ENCODE data around the gene TRHDE.

Gene TRHDE

DNA sequence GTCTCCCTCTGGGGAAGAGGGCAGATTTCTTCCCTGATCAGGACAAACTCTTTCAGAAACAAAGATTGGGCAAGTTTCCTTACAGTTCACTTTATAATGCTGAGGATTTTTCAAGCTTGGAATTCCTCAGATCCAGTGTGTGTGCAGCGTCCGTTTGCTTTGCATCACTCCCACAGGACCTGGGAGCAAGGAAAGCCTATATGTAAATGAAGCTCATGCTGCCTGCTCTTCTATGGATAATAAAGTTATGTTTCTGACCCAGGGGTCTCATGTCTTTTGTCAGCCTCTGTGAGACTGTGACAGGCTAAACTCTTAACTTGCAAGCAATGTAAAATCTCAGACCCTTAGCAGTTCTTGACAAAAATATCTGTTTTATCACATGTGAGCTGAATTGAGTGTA lies 41.6 kb downstream of the TRHDE start:
- in situ Hi-C loops (cut with HindIII; ENCODE audit: low sequenced_read_pairs), result no loop called here

- in situ Hi-C loops (cut with HindIII; ENCODE audit: low sequenced_read_pairs), result no loop called here
These were observed 43.7 kb downstream of the TRHDE start for GRCh38 chr12:72315858-72316257.

DNA sequence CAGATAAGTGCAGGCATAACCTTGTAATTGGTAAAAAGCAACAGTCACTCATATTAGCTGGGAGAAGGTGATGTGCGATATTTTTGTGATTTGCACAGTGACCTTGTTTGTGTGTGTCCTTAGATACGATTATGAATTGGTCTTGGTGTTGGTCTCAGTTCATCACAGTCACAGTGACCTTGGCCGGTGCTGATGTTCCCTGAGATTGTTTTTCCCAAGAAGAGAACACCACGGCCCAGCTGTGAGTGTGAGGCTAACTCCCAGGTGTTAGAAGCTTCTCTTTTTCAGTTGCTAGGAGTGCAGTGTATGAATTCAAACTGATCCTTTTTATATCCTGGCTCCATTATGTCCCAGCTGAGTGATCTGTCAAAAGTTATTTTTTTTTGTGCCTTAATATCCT lies 46.2 kb downstream of the TRHDE start:
- in situ Hi-C loops (cut with HindIII; ENCODE audit: low sequenced_read_pairs), result no loop called here

DNA sequence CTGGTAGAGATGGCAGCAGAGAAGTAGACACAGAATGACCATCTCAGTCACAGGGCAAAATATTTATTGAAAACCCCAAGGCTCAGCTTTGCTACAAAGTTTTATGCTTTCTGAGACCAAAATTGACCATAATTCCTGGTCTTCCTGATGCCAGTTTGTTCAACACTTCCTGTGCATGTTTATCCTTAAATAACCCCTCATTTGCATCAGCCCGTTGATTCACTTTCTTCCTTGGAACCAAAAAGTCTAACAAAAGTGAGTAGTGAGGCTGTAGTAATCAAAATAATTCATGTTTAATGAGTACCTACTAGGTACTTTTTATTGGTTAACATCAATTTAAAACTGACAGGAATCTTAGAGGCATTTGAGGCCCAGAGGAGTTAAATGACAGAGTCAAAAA lies 51.7 kb downstream of the TRHDE start:
- in situ Hi-C loops (cut with HindIII; ENCODE audit: low sequenced_read_pairs), result no loop called here

DNA sequence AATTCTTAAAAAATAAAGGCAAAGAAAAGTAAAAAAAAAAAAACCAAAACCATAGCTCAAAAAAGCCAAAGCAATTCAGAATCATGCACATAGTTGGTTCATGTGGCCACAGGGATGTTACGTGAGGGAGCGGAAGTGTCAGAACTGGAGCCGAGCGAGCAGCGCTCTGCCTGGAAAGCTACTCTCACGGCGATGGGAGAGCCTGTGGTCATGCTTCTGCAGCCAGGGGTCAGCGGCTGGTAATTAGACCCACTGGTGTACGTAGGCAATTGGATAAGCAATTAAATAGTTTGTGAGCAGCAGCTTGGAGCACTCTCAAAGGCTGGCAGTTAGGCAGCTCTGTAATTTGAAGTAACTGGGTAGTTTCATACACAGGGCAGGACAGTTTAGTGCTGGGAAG lies 58.1 kb downstream of the TRHDE start:
- in situ Hi-C loops (cut with HindIII; ENCODE audit: low sequenced_read_pairs), result no loop called here

- in situ Hi-C loops (cut with HindIII; ENCODE audit: low sequenced_read_pairs), result no loop called here
These were observed 58.6 kb downstream of the TRHDE start for GRCh38 chr12:72330784-72331183.

GRCh38 chr12:72337382-72337781 lies 65.2 kb downstream of the TRHDE start:
- in situ Hi-C loops (cut with HindIII; ENCODE audit: low sequenced_read_pairs), result no loop called here

DNA sequence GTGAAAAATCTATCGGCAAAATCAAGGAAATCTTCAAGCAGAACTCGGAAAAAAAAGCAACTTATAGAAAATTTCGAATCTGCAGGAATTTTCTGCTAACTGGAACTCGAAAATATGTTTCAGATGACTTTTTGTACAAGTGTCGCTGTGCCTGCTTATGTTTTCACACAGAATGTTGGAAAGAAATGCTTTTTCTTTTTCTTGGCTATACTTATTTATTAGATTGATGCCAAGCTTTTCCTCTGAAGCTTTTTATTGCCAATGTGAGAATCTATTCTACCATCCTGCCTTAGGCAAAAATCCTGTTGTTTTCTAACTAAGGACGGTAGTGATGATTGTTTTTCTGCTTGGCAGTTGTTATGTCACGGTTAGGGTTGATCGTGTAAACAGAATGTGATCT lies 65.8 kb downstream of the TRHDE start:
- in situ Hi-C loops (cut with HindIII; ENCODE audit: low sequenced_read_pairs), result no loop called here

GRCh38 chr12:72338437-72338836 lies 66.3 kb downstream of the TRHDE start:
- in situ Hi-C loops (cut with HindIII; ENCODE audit: low sequenced_read_pairs), result no loop called here

DNA sequence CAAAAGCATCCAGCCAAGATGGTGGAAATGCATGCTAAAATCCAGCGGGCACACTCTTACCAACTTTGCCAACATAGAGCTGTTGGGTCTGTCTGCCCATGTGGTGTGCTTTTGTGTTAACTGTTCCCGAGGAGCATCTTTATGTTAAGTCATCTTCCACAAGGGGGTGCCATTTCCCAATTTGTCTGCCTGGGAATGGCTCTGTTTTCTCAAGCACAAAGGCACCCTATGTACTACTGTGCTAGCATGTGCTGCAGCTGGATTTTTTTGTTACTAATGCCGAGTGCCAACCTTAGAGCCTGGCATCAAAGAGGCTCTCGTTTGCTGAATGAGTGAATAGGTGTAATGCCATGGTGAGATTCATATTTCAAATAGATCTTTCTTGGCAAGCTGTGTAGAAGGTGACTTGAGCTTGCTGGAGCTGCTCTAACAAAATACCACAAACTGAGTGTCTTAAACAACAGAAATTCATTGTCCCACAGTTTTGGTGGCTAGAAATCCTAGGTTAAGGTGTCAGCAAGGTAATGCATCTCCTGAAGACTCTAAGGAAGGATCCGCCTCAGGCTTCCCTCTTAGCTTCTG lies 74.3 kb downstream of the TRHDE start:
- in situ Hi-C loops (cut with HindIII; ENCODE audit: low sequenced_read_pairs), result no loop called here

- in situ Hi-C loops (cut with HindIII; ENCODE audit: low sequenced_read_pairs), result no loop called here
These were observed 77.3 kb downstream of the TRHDE start for GRCh38 chr12:72349491-72349890.

GRCh38 chr12:72359416-72359815 lies 87.2 kb downstream of the TRHDE start:
- in situ Hi-C loops (cut with HindIII; ENCODE audit: low sequenced_read_pairs), result no loop called here

DNA sequence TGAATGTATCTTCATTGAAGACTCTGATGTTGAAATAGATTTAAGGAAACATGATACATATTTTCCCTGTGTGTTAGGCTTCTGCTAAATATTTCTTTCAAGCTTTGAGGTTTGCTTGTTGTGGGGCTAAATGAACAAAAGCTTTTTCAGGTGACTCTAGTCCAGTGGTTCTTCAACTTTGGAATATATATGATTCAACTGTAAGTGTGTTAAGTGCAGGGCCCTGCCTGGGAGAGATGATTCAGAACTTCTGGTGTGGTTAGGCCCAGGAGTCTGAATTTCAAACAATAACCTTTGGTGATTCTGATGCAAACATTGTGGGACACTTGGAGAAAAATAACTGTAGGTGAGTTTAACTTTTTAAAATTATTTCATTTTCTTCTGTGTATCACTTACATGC lies 93.0 kb downstream of the TRHDE start:
- in situ Hi-C loops (cut with HindIII; ENCODE audit: low sequenced_read_pairs), result no loop called here

GRCh38 chr12:72366255-72366654 lies 94.1 kb downstream of the TRHDE start:
- in situ Hi-C loops (cut with HindIII; ENCODE audit: low sequenced_read_pairs), result no loop called here

GRCh38 chr12:72368298-72368697 lies 96.1 kb downstream of the TRHDE start:
- in situ Hi-C loops (cut with HindIII; ENCODE audit: low sequenced_read_pairs), result no loop called here

DNA sequence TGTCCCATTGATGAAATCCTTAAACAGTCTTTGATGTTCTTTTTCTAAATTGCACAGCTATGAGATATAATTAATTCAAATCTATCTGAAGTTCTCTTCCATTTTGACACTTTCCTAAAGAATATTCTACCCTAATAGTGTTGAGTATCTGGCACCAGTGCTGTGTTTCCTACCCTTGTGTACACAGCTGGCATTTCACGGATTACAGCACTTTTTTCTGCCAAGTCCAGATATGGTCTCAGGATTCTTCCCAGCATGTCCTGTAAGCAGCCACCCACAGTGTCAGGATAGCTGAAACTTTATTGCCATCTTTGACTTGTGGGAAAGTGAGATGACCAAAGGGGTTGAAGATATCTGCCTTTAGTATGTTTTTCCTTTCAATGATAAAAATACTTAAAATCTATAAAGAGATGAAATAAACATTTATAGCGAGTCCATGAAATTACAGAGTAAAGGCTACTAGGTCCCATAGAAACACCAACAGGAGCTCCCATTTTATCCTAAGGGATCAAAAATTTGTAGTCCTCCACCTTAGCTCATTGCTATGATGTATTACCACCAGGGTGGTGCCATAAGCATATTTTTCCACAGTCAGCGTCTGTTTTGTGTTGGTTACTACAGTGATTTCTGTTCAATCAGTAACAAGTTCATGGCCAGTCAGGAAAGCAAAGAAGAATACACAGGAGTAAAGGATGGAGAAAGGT lies 96.7 kb downstream of the TRHDE start:
- in situ Hi-C loops (cut with HindIII; ENCODE audit: low sequenced_read_pairs), result no loop called here

GRCh38 chr12:72369423-72369959 lies 97.3 kb downstream of the TRHDE start:
- in situ Hi-C loops (cut with HindIII; ENCODE audit: low sequenced_read_pairs), result no loop called here

DNA sequence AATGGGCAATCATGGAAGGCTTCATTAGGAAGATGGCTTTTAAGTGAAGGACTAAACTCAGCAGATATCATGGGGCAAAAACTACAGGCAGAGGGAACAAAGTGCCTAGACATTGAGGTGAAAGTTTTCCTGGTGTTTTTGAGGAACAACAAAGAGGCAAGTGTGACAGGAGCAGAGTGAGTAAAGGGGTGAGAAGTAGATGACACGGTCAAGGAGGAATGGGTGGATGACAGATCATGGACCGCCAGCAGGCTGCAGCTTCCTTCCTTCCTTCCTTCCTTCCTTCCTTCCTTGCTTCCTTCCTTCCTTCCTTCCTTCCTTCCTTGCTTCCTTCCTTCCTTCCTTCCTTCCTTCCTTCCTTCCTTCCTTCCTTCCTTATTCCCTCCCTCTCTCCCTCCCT lies 108.3 kb downstream of the TRHDE start:
- in situ Hi-C loops (cut with HindIII; ENCODE audit: low sequenced_read_pairs), result no loop called here

DNA sequence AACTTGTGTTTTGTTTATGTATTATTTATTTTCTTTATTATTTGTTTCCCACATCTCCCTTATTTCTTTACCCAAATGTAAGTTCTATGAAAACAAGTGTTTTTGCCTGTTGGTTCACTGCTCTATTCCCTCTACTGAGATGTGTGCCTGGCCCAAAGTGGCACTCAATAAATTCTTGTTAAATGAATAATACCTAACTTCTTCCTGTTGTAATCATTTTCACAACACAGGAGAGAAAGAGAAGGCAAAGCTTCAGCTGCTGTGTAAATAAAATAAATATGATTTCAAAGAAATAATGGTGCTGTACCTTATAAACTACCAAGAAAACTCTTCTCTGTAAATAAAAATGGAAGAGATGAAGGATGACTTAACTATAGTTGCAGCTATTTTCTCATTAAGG lies 116.2 kb downstream of the TRHDE start:
- in situ Hi-C loops (cut with HindIII; ENCODE audit: low sequenced_read_pairs), result no loop called here

DNA sequence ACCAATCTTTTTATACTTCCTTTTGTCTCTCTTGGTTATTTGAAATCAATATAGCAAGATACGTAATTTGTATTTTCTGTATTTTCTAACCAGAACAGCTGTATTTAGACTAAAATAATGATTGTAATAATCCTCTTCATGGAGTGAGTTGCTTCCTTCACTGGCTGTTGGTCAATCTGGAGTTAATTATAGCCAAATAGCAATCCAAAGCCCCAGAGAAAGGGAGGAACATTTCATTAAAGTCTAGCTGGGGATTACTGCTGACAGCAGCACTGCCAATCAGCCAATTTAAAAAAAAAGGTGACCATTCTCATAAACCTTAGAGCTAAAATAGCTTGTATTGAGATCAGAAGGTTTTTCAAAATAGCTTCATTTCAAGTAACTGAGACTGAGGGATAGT lies 118.0 kb downstream of the TRHDE start:
- in situ Hi-C loops (cut with HindIII; ENCODE audit: low sequenced_read_pairs), result no loop called here

DNA sequence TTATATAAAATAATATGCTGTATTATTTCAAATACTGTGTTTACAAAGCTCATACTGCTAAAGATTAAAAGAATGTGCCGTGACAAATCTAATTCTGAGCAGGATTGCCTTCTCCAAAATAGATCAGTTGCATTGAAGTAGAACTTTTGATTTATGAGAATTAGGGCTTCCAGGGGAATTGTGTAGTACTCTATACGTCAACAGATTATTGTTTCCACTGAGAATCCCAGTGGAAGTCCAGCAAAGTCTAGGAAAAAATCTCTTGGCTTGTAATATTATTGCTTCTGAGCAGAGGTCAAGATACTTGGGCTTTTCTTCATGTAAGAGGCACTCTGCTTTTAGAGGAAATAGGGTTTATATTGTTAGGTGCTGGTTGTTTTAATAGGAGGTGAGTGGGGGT lies 133.9 kb downstream of the TRHDE start:
- in situ Hi-C loops (cut with HindIII; ENCODE audit: low sequenced_read_pairs), result no loop called here

DNA sequence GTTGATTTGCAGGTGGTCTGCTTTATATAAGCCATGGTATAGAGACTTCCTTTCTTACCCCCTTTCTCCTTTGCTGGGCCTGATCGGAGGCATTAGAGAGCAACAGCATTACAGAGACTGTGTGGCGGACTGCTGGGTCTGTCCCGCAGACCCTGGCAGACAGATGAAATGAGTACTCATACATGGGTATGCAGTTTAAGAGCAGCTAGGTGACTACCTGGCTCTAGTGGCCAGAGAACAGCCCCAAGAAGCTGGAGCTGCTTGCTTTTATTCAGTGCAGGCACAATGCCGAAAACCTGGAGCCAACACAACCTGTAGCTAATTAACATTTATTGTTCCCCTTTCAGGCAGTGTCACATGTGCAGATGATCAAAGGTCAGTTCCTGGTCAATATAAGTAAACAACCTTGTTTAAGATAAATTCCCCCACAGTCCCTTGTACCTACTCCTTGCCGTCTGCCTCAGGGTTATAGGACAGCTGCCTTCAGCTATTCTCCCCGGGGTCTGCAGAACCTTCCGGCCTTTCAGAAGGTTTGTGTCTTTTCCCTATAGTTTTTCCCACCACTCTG lies 160.0 kb downstream of the TRHDE start:
- in situ Hi-C loops (cut with HindIII; ENCODE audit: low sequenced_read_pairs), result no loop called here
